Tibial nerve (tissue), 4 donors: ENCODE results near the gene CD79A. TPM values are rescaled to one million over a fixed set of nuclear protein-coding genes. Genes with fewer than 3 reads are reported as not detected.

Experiments used
- DNase-seq, 2 donors: peaks; one replicate each; pipeline ENCODE4 v3.0.0-alpha.2; 2019; ENCODE audit warnings: low spot score in 2 of 2
- H3K27ac ChIP-seq, 4 donors: fragments of 200-600 bp; sonication (generic) in 3 of 4; one replicate each; pipeline ENCODE4 v1.5.1; 2017 to 2019; ENCODE audit warnings: mild to moderate bottlenecking in 1 of 4
- H3K27me3 ChIP-seq, 2 donors: fragments of 200-600 bp; sonication (generic) in 1 of 2; one replicate each; pipeline versions ENCODE4 v1.5.1 to v1.6.0; 2017 to 2019
- H3K36me3 ChIP-seq, 3 donors: fragments of 200-600 bp; sonication (generic); one replicate each; pipeline ENCODE4 v1.5.1; 2018 to 2019
- H3K4me1 ChIP-seq, 4 donors: fragments of 200-600 bp; sonication (generic) in 3 of 4; one replicate each; pipeline ENCODE4 v1.5.1; 2017 to 2019
- H3K4me3 ChIP-seq, 4 donors: fragments of 200-600 bp; sonication (generic) in 3 of 4; one replicate each; pipeline ENCODE4 v1.5.1; 2017 to 2019; ENCODE audit warnings: mild to moderate bottlenecking in 1 of 4, moderate library complexity in 1 of 4
- H3K9me3 ChIP-seq, 4 donors: fragments of 200-600 bp; sonication (generic) in 3 of 4; one replicate each; pipeline ENCODE4 v1.5.1; 2017 to 2019
- CTCF ChIP-seq, 5 experiments: fragments of 200-600 bp in 3 of 5; fragments of 450-650 bp in 2 of 5; sonication (generic) in 3 of 5; IDR thresholded peaks; one replicate each; pipeline ENCODE4 v1.5.1; 2016 to 2019; ENCODE audit warnings: antibody characterized with exemption in 5 of 5, mild to moderate bottlenecking in 3 of 5, moderate library complexity in 2 of 5
- EP300 ChIP-seq, 2 donors: sonication (generic); formaldehyde crosslinking; IDR thresholded peaks; one replicate each; pipeline ENCODE4 v1.6.1; 2017; ENCODE audit warnings: antibody characterized with exemption in 2 of 2, mild to moderate bottlenecking in 1 of 2
- POLR2A ChIP-seq, 2 donors: fragments of 450-650 bp; IDR thresholded peaks; one replicate each; pipeline ENCODE4 v1.6.1; 2017; ENCODE audit warnings: antibody characterized with exemption in 2 of 2, mild to moderate bottlenecking in 2 of 2, moderate library complexity in 2 of 2
- WGBS, 2 donors: methylation state at CpG; one replicate each; pipeline ENCODE4 v1.1.5; 2018; 5-methylcytosine and 5-hydroxymethylcytosine counted together
- total RNA-seq, 4 donors: library from RNA; depleted of rRNA; stranded (reverse); fragments of >200 nt; gene quantifications; one replicate each; pipeline ENCODE4 v1.1.0, GENCODE V29; 2016

CD79A gene
- total RNA-seq, 4 donors from 2014 or later = not detected

DNA sequence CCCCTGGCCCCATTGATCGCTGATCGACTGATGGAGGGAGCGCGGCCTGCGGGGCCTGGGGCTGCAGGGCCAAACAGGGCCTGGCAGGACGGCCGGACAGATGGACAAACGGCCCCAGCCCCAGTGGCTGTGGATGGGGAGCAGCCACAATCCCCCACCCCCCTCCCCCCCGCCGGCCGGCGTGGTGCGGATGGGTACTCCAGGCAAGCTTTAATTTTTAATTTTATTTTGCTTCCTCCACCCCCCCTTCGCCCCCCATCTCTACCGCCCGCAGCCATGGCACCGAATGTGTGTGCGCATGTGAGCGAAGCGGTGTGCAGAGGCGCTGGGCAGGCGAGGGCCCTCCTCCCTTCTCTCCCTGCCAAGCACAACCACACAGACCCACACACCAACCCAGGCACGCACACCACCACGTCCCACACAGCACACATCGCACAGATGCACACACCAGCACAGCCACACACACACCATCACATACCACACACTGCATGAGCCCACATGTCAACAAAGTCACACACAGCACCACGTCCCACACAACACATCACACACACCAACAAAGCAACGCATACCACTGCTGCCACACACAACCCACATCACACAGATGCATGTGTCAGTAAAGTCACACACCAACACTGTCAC is 38.8 kb downstream of the CD79A start:
- TF ChIP-seq POLR2A (IDR thresholded peaks at IDR 0.05) (no peak), CTCF (IDR thresholded peaks at IDR 0.05) (no peak), EP300 (IDR thresholded peaks at IDR 0.05) (no peak)
- no peaks in the 10 kb centered on the region for H3K36me3 ChIP-seq
- H3K27ac ChIP-seq = no peak overlapping the region
- peaks cover 0 to 92% of the 10 kb centered on the region in 2 donors for H3K27me3 ChIP-seq
- no peak overlapping the region for H3K4me3 ChIP-seq
- H3K4me1 ChIP-seq = peaks cover 0 to 18% (median 6%) of the 10 kb centered on the region in 4 donors
- no peaks in the 10 kb centered on the region for H3K9me3 ChIP-seq
- no peak for DNase-seq
- WGBS, 2 donors = 26 to 27% methylated on average over 27 of the region's 27 CpGs

- Histone ChIP-seq H3K27ac (no peak overlapping the region), H3K4me1 (peaks cover 0 to 18% (median 4%) of the 10 kb centered on the region in 4 donors), H3K36me3 (no peaks in the 10 kb centered on the region), H3K4me3 (no peak overlapping the region), H3K9me3 (no peaks in the 10 kb centered on the region), H3K27me3 (peaks cover 0 to 96% of the 10 kb centered on the region in 2 donors)
- 46 to 54% methylated on average over 7 to 8 of the region's 12 CpGs for WGBS, 2 donors
- no peak for TF ChIP-seq CTCF (IDR thresholded peaks at IDR 0.05)
- no peak for TF ChIP-seq POLR2A (IDR thresholded peaks at IDR 0.05)
- DNase-seq = no peak
Measured at GRCh38 chr19:41917676-41918075, 40.6 kb downstream of the CD79A start.

DNA sequence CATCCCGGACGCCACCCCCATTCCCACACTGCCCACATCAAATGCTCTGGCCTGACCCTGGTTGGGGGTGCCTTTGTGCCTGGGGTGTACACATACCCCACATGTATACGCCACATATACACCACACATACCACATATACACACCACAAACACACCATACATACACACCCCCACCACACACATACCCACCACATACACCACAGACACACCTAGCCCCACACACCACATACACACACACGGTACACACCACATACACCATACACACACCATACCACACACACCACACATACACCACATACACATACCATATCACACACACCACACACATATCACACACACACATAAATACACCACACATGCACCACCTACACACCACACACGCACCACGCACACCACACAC is 41.0 kb downstream of the CD79A start:
- Histone ChIP-seq H3K27me3 (peaks cover 0 to 96% of the 10 kb centered on the region in 2 donors), H3K9me3 (no peaks in the 10 kb centered on the region), H3K4me1 (peaks cover 0 to 16% (median 2%) of the 10 kb centered on the region in 4 donors), H3K27ac (no peak overlapping the region), H3K36me3 (no peaks in the 10 kb centered on the region), H3K4me3 (no peak overlapping the region)
- 82 to 83% methylated on average over 6 of the region's 6 CpGs for WGBS, 2 donors
- DNase-seq = no peak
- TF ChIP-seq POLR2A (IDR thresholded peaks at IDR 0.05) (no peak), CTCF (IDR thresholded peaks at IDR 0.05) (no peak), EP300 (IDR thresholded peaks at IDR 0.05) (no peak)

DNA sequence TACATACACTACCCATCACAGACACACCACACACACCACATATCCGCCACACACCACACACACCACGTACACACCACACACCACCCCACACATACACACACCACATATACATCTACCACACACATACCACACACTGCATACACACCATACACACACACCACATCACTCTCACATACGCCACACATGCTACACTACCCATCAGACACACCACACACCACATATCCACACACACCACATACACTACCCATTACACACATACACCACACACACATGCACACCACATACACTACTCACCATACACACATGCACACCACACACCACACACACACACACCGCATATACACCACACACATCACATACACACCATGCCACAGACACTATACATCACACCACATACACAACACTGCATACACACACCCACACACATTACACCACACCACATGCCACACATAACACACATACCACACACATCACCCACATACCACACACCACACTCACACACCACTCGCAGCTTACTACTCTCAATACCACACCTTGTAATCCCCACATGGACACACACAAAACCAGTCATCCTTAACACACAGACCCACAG is 41.7 kb downstream of the CD79A start:
- Histone ChIP-seq H3K4me3 (no peak overlapping the region), H3K36me3 (no peaks in the 10 kb centered on the region), H3K4me1 (peaks cover 0 to 12% (median 2%) of the 10 kb centered on the region in 4 donors), H3K27me3 (peaks cover 0 to 94% of the 10 kb centered on the region in 2 donors), H3K27ac (no peak overlapping the region), H3K9me3 (no peaks in the 10 kb centered on the region)
- TF ChIP-seq POLR2A (IDR thresholded peaks at IDR 0.05) = no peak
- 88 to 92% methylated on average over 5 of the region's 5 CpGs for WGBS, 2 donors
- no peak for DNase-seq

GRCh38 chr19:41919948-41920712 is 43.1 kb downstream of the CD79A start:
- H3K27me3 ChIP-seq = peaks cover 0 to 97% of the 10 kb centered on the region in 2 donors
- TF ChIP-seq EP300 (IDR thresholded peaks at IDR 0.05) (no peak), CTCF (IDR thresholded peaks at IDR 0.05) (no peak)
- no peaks in the 10 kb centered on the region for H3K36me3 ChIP-seq
- no peak overlapping the region for H3K4me3 ChIP-seq
- 86% methylated on average over 33 of the region's 33 CpGs for WGBS, 2 donors
- no peak overlapping the region for H3K27ac ChIP-seq
- H3K9me3 ChIP-seq = no peaks in the 10 kb centered on the region
- H3K4me1 ChIP-seq = peaks cover 0 to 8% (median 2%) of the 10 kb centered on the region in 4 donors
- no peak for DNase-seq
